Neural progenitor cell (in vitro differentiated cells): Measurements from ENCODE around the gene SH3GL2. TPM values are rescaled to one million over a fixed set of nuclear protein-coding genes. Genes with fewer than 3 reads are reported as not detected.

ENCODE experiments used
- DNase-seq: peaks from one replicate; pipeline ENCODE4 v3.0.0-alpha.2; 2016; ENCODE audit warnings: low spot score
- H2AFZ ChIP-seq: fragments of 200-600 bp; sonication (generic); replicated peaks from 2 replicates; pipeline ENCODE4 v1.6.1; 2016; ENCODE audit warnings: antibody characterized with exemption
- H3F3A ChIP-seq: fragments of 200-600 bp; sonication (generic); 2 replicates; pipeline ENCODE4 v1.6.1; 2016; ENCODE audit warnings: antibody characterized with exemption, low read depth
- H3K27ac ChIP-seq: fragments of 200-600 bp; sonication (generic); 2 replicates; pipeline ENCODE4 v1.5.1; 2016; ENCODE audit warnings: mild to moderate bottlenecking
- H3K27me3 ChIP-seq: fragments of 200-600 bp; sonication (generic); 2 replicates; pipeline ENCODE4 v1.6.1; 2016; ENCODE audit warnings: mild to moderate bottlenecking, moderate library complexity
- H3K36me3 ChIP-seq: fragments of 200-600 bp; sonication (generic); 2 replicates; pipeline ENCODE4 v1.5.1; 2016
- H3K4me1 ChIP-seq: fragments of 200-600 bp; sonication (generic); 2 replicates; pipeline ENCODE4 v1.6.1; 2016; ENCODE audit warnings: mixed run types
- H3K4me2 ChIP-seq: fragments of 200-600 bp; sonication (generic); 2 replicates; pipeline ENCODE4 v1.6.1; 2016
- H3K4me3 ChIP-seq: fragments of 200-600 bp; sonication (generic); 2 replicates; pipeline ENCODE4 v1.5.1; 2016
- H3K79me2 ChIP-seq: fragments of 200-600 bp; sonication (generic); 2 replicates; pipeline ENCODE4 v1.6.1; 2016; ENCODE audit warnings: low read depth
- H3K9ac ChIP-seq: fragments of 200-600 bp; sonication (generic); 2 replicates; pipeline ENCODE4 v1.6.1; 2016
- H3K9me3 ChIP-seq: fragments of 200-600 bp; sonication (generic); 2 replicates; pipeline ENCODE4 v1.5.1; 2016; ENCODE audit warnings: low read depth
- H4K20me1 ChIP-seq: fragments of 200-600 bp; sonication (generic); 2 replicates; pipeline ENCODE4 v1.6.1; 2016; ENCODE audit warnings: low read depth
- H3K27ac Mint-ChIP-seq: 3 replicates; pipeline ENCODE4 v1.8.0; 2021; ENCODE audit warnings: mixed read lengths
- H3K27me3 Mint-ChIP-seq: 2 replicates; pipeline ENCODE4 v1.8.0; 2022; ENCODE audit warnings: low read depth, mild to moderate bottlenecking, inconsistent platforms, moderate library complexity, mixed read lengths; ENCODE audit not compliant: insufficient read depth
- H3K36me3 Mint-ChIP-seq: 3 replicates; pipeline ENCODE4 v1.8.0; 2021; ENCODE audit warnings: mixed read lengths
- H3K4me1 Mint-ChIP-seq: 3 replicates; pipeline ENCODE4 v1.8.0; 2021; ENCODE audit warnings: mixed read lengths
- H3K4me3 Mint-ChIP-seq: 3 replicates; pipeline ENCODE4 v1.8.0; 2021; ENCODE audit warnings: mild to moderate bottlenecking, moderate library complexity, mixed read lengths
- H3K9me3 Mint-ChIP-seq: 3 replicates; pipeline ENCODE4 v1.8.0; 2020; ENCODE audit warnings: mixed read lengths
- CTCF ChIP-seq: fragments of 200-600 bp; sonication (generic); IDR thresholded peaks from 2 replicates; pipeline ENCODE4 v1.5.1; 2017; ENCODE audit warnings: antibody characterized with exemption, mild to moderate bottlenecking
- EZH2 ChIP-seq: fragments of 200-600 bp; sonication (generic); IDR thresholded peaks from 2 replicates; pipeline ENCODE4 v1.6.1; 2017; ENCODE audit warnings: antibody characterized with exemption, mild to moderate bottlenecking, moderate library complexity
- EZH2phosphoT487 ChIP-seq: fragments of 200-600 bp; sonication (generic); IDR thresholded peaks from 2 replicates; pipeline ENCODE4 v1.6.1; 2017; ENCODE audit warnings: antibody characterized with exemption
- total RNA-seq: library from RNA; depleted of rRNA; stranded (reverse); fragments of >200 nt; gene quantifications from 2 replicates; pipeline ENCODE4 v1.2.3, GENCODE V29; 2015; ENCODE audit warnings: low replicate concordance

SH3GL2 gene
- total RNA-seq, 1 donor from 2014 or later, result 1.6 TPM

GRCh38 chr9:17839776-17840175, 260.9 kb downstream of the SH3GL2 start:
- no peak overlapping the region for H2AFZ ChIP-seq
- H3K9me3 ChIP-seq, result no peaks in the 10 kb centered on the region
- Mint-ChIP-seq H3K36me3 (no peaks in the 10 kb centered on the region), H3K27me3 (peaks cover 11% of the 10 kb centered on the region), H3K4me3 (no peak overlapping the region), H3K9me3 (peaks cover 10% of the 10 kb centered on the region), H3K4me1 (peaks cover 15% of the 10 kb centered on the region), H3K27ac (no peak overlapping the region)
- H3F3A ChIP-seq, result no peaks in the 10 kb centered on the region
- no peak overlapping the region for H3K4me2 ChIP-seq
- no peaks in the 10 kb centered on the region for H3K79me2 ChIP-seq
- no peak for DNase-seq
- H3K9ac ChIP-seq, result no peak overlapping the region
- TF ChIP-seq CTCF, result no peak
- TF ChIP-seq EZH2phosphoT487, result no peak
- no peak for TF ChIP-seq EZH2
- no peak overlapping the region for H3K4me3 ChIP-seq
- H3K36me3 ChIP-seq, result no peaks in the 10 kb centered on the region
- no peaks in the 10 kb centered on the region for H3K27me3 ChIP-seq
- H4K20me1 ChIP-seq, result no peaks in the 10 kb centered on the region
- H3K27ac ChIP-seq, result no peak overlapping the region
- no peaks in the 10 kb centered on the region for H3K4me1 ChIP-seq

GRCh38 chr9:17843236-17843635, 264.4 kb downstream of the SH3GL2 start:
- no peak overlapping the region for H3K27ac ChIP-seq
- H2AFZ ChIP-seq, result no peak overlapping the region
- Mint-ChIP-seq H3K36me3 (no peaks in the 10 kb centered on the region), H3K4me1 (peaks cover 15% of the 10 kb centered on the region), H3K27ac (no peak overlapping the region), H3K27me3 (peaks cover 14% of the 10 kb centered on the region), H3K4me3 (peak overlapping the region; percentile 13), H3K9me3 (peaks cover 17% of the 10 kb centered on the region)
- DNase-seq, result no peak
- no peaks in the 10 kb centered on the region for H3K9me3 ChIP-seq
- H3K4me2 ChIP-seq, result no peak overlapping the region
- H3K4me3 ChIP-seq, result no peak overlapping the region
- H3F3A ChIP-seq, result no peaks in the 10 kb centered on the region
- no peaks in the 10 kb centered on the region for H3K27me3 ChIP-seq
- no peaks in the 10 kb centered on the region for H3K79me2 ChIP-seq
- no peaks in the 10 kb centered on the region for H3K4me1 ChIP-seq
- TF ChIP-seq EZH2 (no peak), EZH2phosphoT487 (no peak), CTCF (no peak)
- H3K36me3 ChIP-seq, result no peaks in the 10 kb centered on the region
- H3K9ac ChIP-seq, result no peak overlapping the region
- no peaks in the 10 kb centered on the region for H4K20me1 ChIP-seq
